Ramos (cell line): ENCODE measurements around the gene PRPF19.

Experiments
- in situ Hi-C: fragments of 300-500 bp; cut with MboI; formaldehyde crosslinking; loops from one replicate; pipeline ENCODE4 v1.14.3; 2022; ENCODE audit warnings: low sequenced_read_pairs; ENCODE audit not compliant: unreplicated experiment

The PRPF19 gene

GRCh38 chr11:60912851-60913528, 6.6 kb upstream of the PRPF19 start:
- in situ Hi-C loops, result loop anchor here (25.0 kb wide), 2 partner anchors 451 to 1801 kb away; partner anchors contain the start of genes FAM111B and MS4A1

DNA sequence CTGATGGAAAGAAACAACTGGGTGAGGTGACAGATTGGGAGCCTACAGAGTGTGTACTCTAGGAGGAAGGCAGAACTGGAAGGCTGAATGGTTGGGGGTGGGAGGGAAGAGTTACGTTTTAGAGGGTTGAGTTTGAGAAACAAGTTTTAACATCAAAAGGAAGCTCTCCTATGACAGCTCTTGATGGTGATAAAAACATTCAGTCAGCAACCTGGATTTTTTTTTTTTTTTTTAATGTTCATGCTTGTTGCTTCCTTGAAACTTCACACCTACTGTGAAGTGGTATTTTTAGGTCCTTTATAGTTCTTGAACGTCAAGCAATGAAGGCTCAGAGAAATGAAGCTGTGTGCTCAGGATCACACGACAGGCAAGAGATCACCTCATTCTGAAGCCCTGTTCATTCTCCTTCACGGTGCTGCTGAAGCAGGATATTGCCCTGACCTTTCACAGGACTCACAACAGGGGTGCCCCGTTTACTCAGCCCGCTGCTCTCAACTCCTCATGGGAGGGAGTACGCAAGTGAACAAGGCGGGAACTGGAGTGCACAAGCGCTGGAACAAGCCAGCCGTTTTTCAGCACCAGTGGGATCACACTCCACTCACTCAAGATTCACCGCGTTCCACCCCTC, 6.0 kb upstream of the PRPF19 start:
- in situ Hi-C loops, result loop anchor here (25.0 kb wide), 2 partner anchors 450 to 1800 kb away; partner anchors contain the start of genes FAM111B and MS4A1

- in situ Hi-C loops, result loop anchor here (25.0 kb wide), 2 partner anchors 449 to 1799 kb away; partner anchors contain the start of genes FAM111B and MS4A1
These were observed 4.5 kb upstream of the PRPF19 start for GRCh38 chr11:60910711-60911380.

GRCh38 chr11:60910281-60910687, 3.9 kb upstream of the PRPF19 start:
- in situ Hi-C loops, result loop anchor here (25.0 kb wide), 2 partner anchors 448 to 1798 kb away; partner anchors contain the start of genes FAM111B and MS4A1

DNA sequence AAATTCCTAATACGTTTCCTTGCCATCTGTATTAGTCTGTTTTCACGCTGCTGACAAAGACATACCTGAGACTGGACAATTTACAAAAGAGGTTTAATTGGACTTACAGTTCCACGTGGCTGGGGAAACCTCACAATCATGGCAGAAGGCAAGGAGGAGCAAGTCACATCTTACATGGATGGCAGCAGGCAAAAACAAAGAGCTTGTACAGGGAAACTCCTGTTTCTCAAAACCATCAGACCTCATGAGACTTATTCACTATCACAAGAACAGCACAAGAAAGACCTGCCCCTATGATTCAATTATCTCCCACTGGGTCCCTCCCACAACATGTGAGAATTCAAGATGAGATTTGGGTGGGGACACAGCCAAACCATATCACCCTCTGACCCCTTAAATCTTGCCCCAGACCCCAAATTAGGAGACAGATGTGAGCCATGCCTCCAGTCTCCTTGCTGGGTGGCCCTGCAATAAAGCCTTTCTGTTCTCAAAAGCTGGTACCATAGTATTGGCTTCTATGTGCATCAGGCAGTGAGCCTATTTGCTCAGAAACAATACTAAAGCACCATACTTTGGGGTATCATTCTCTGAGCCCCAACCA, 3.4 kb upstream of the PRPF19 start:
- in situ Hi-C loops, result loop anchor here (25.0 kb wide), 2 partner anchors 447 to 1797 kb away; partner anchors contain the start of genes FAM111B and MS4A1

- in situ Hi-C loops, result loop anchor here (25.0 kb wide), 2 partner anchors 447 to 1797 kb away; partner anchors contain the start of genes FAM111B and MS4A1
These were observed 2.4 kb upstream of the PRPF19 start for GRCh38 chr11:60908803-60909202.

- in situ Hi-C loops, result loop anchor here (25.0 kb wide), 2 partner anchors 443 to 1793 kb away; partner anchors contain the start of genes FAM111B and MS4A1
These were observed 753 bp downstream of the PRPF19 start for GRCh38 chr11:60905551-60906113.

- in situ Hi-C loops, result loop anchor here (25.0 kb wide), 2 partner anchors 443 to 1793 kb away; partner anchors contain the start of genes FAM111B and MS4A1
These were observed 1.3 kb downstream of the PRPF19 start for GRCh38 chr11:60905047-60905446.

DNA sequence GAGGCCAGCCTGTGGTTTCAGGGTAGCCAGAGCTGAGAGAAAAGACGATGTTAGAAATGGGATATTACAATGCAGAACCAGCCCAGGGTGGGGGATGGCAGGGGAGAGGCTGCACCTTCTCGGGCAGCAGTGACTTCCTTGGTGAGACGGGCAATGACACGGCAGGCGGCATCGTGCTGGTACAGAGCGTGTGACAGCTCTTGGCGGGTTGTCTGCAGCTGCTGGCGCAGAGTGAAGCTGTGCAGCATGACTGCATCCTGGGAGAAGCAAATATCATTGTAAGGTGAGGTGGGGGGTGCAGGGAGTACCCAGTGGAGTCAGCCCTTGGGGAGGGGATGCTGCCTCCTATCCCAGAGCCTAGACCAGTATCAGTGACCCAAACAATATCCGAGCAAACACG, 3.8 kb downstream of the PRPF19 start:
- in situ Hi-C loops, result loop anchor here (25.0 kb wide), 2 partner anchors 440 to 1790 kb away; partner anchors contain the start of genes FAM111B and MS4A1

DNA sequence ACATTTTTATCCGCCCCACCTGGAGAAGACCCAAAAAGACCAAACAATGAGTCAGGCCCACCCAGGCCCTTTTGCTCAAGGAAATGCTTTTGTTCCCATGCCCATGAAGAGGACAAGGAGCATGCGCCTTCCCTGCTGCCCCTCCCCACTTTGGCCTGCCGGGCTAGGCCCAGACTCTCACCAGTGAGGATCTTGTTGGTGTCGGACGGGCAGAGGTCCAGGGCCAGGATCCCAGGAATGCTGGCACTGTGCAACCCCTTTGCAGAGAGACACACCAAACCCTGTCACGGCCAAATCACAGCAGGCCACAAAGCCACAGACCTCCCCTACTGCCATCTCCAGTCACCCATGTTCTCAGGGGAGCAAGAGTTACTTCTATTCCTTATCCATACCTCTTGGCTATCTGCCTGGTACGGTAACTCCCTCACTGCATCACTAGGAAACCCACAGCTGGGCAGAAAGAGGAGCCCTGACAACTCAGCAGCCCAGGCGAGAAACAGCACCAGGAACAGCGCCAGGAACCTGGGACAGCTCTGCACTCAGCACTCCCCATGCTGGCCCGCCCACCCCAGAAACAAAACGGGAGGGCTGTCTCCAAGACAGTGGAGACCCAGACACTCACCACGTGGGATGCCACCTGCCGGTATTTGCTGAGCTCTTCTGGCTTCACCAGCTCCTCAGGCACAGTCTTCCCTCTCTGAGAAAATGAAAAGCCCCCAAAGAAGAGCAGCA, 5.5 kb downstream of the PRPF19 start:
- in situ Hi-C loops, result loop anchor here (25.0 kb wide), 2 partner anchors 439 to 1789 kb away; partner anchors contain the start of genes FAM111B and MS4A1

GRCh38 chr11:60899977-60900376, 6.4 kb downstream of the PRPF19 start:
- in situ Hi-C loops, result loop anchor here (25.0 kb wide), 2 partner anchors 438 to 1788 kb away; partner anchors contain the start of genes FAM111B and MS4A1

GRCh38 chr11:60899046-60899936, 7.1 kb downstream of the PRPF19 start:
- in situ Hi-C loops, result no loop called here

- in situ Hi-C loops, result no loop called here
These were observed 8.9 kb downstream of the PRPF19 start for GRCh38 chr11:60897496-60897895.

GRCh38 chr11:60895687-60896086, 10.7 kb downstream of the PRPF19 start:
- in situ Hi-C loops, result no loop called here

- in situ Hi-C loops, result no loop called here
These were observed 15.2 kb downstream of the PRPF19 start for GRCh38 chr11:60891103-60891741.

GRCh38 chr11:60890696-60891095, 15.7 kb downstream of the PRPF19 start:
- in situ Hi-C loops, result no loop called here

DNA sequence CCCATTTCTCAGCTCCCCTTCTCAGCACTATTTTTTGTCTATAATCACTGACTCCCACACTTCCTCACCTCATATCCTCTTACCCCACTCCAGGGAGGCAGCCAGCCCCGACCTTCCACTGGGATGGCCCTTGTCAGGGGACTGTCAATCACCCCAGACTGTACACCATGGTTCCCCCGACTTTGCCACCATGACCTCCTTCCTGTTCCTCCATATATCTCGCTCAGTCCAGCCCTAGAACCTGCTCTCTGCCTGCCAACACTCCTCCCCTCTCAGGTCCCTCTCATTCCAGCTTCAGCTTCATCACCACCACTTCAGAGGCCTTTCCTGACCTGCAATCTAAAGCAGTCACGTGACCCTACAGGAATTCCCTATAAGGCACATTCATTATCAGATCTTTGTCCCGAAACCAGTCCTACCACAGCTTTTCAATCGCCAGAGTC, 16.5 kb downstream of the PRPF19 start:
- in situ Hi-C loops, result no loop called here
